H1 (cell line): Measurements from ENCODE around the gene MAP3K14. TPM values are rescaled to one million over a fixed set of nuclear protein-coding genes. Genes with fewer than 3 reads are reported as not detected.
A peak's percentile ranks its signal among the peaks of the same experiment; 100 is the strongest.

Source experiments
- ASH2L ChIP-seq: fragments of 200-600, 300-600 bp; sonication (generic); IDR thresholded peaks from one replicate; pipeline ENCODE4 v1.7.1; 2017; ENCODE audit warnings: low read length
- ATF3 ChIP-seq: IDR thresholded peaks from 2 replicates; pipeline ENCODE4 v1.6.1; 2011; ENCODE audit warnings: low read depth, mild to moderate bottlenecking, low read length; ENCODE audit not compliant: insufficient read depth
- BCL11A ChIP-seq, 2 experiments: IDR thresholded peaks; one replicate each; pipeline ENCODE4 v1.6.1; 2011; ENCODE audit warnings: low read depth in 2 of 2, low read length in 2 of 2, mild to moderate bottlenecking in 2 of 2
- CHD1 ChIP-seq: IDR thresholded peaks from 2 replicates; pipeline ENCODE4 v1.6.1; 2012; ENCODE audit warnings: low read depth, low read length, improper control_type of control experiment
- E2F6 ChIP-seq: IDR thresholded peaks from 2 replicates; pipeline ENCODE4 v1.6.1; 2012; ENCODE audit warnings: inconsistent platforms
- EGR1 ChIP-seq: IDR thresholded peaks from 2 replicates; pipeline ENCODE4 v1.6.1; 2011; ENCODE audit warnings: low read depth, low read length, borderline replicate concordance
- EP300 ChIP-seq, 2 experiments: IDR thresholded peaks; 1 replicate in 1 of 2; 2 replicates in 1 of 2; pipeline ENCODE4 v1.6.1; 2011 to 2012; ENCODE audit warnings: low read depth in 2 of 2, low read length in 2 of 2, mild to moderate bottlenecking in 2 of 2, borderline replicate concordance in 1 of 2, inconsistent platforms in 1 of 2, moderate library complexity in 1 of 2
- FOSL1 ChIP-seq: IDR thresholded peaks from 2 replicates; pipeline ENCODE4 v1.6.1; 2011; ENCODE audit warnings: mild to moderate bottlenecking, low read depth, low read length, moderate library complexity; ENCODE audit not compliant: insufficient read depth
- GABPA ChIP-seq: IDR thresholded peaks from 2 replicates; pipeline ENCODE4 v1.6.1; 2011; ENCODE audit warnings: mild to moderate bottlenecking, low read length, moderate library complexity, borderline replicate concordance; ENCODE audit not compliant: insufficient read depth
- HDAC2 ChIP-seq, 2 experiments: fragments of 300-600 bp in 1 of 2; sonication (generic) in 1 of 2; IDR thresholded peaks; 2 replicates each; pipeline ENCODE4 v1.6.1; 2011 to 2012; ENCODE audit warnings: low read depth in 2 of 2, low read length in 2 of 2, mild to moderate bottlenecking in 2 of 2, moderate library complexity in 2 of 2, borderline replicate concordance in 1 of 2, inconsistent platforms in 1 of 2
- KDM1A ChIP-seq: fragments of 200-600, 300-600 bp; sonication (generic); IDR thresholded peaks from 2 replicates; pipeline ENCODE4 v1.7.1; 2016; ENCODE audit warnings: mild to moderate bottlenecking, low read length, borderline replicate concordance
- KDM4A ChIP-seq: IDR thresholded peaks from one replicate; pipeline ENCODE4 v1.7.1; 2012; ENCODE audit warnings: low read depth, mild to moderate bottlenecking, moderate library complexity, low read length, inconsistent platforms; ENCODE audit not compliant: severe bottlenecking
- NANOG ChIP-seq: IDR thresholded peaks from 2 replicates; pipeline ENCODE4 v1.6.1; 2011; ENCODE audit warnings: low read length, low read depth, mild to moderate bottlenecking, inconsistent platforms; ENCODE audit not compliant: insufficient read depth, poor library complexity, severe bottlenecking
- PHF8 ChIP-seq: fragments of 200-600 bp; sonication (generic); conservative IDR thresholded peaks from 2 replicates; pipeline ENCODE4 v1.7.1; 2012; ENCODE audit warnings: low read depth, mild to moderate bottlenecking, inconsistent platforms, low read length, moderate library complexity
- POLR2A ChIP-seq, 2 experiments: IDR thresholded peaks; 1 replicate in 1 of 2; 2 replicates in 1 of 2; pipeline ENCODE4 v1.6.1; 2011; ENCODE audit warnings: low read depth in 2 of 2, low read length in 2 of 2, mild to moderate bottlenecking in 2 of 2; ENCODE audit errors: control extremely low read depth in 1 of 2
- POU5F1 ChIP-seq: IDR thresholded peaks from 2 replicates; pipeline ENCODE4 v1.6.1; 2011; ENCODE audit warnings: low read depth, mild to moderate bottlenecking, low read length, moderate library complexity
- RBBP5 ChIP-seq: IDR thresholded peaks from 2 replicates; pipeline ENCODE4 v1.7.1; 2012; ENCODE audit warnings: low read depth, mild to moderate bottlenecking, inconsistent platforms, low read length, moderate library complexity, borderline replicate concordance
- RFX5 ChIP-seq: IDR thresholded peaks from 2 replicates; pipeline ENCODE4 v1.6.1; 2011; ENCODE audit warnings: low read depth, low read length, improper control_type of control experiment, borderline replicate concordance
- SIRT6 ChIP-seq: IDR thresholded peaks from one replicate; pipeline ENCODE4 v1.7.1; 2012; ENCODE audit warnings: low read length, inconsistent platforms
- SIX5 ChIP-seq: IDR thresholded peaks from 2 replicates; pipeline ENCODE4 v1.6.1; 2011; ENCODE audit warnings: mild to moderate bottlenecking, low read depth, low read length
- TAF1 ChIP-seq: IDR thresholded peaks from 2 replicates; pipeline ENCODE4 v1.6.1; 2011; ENCODE audit warnings: mild to moderate bottlenecking, low read depth, low read length
- TAF7 ChIP-seq: optimal IDR thresholded peaks from 2 replicates; pipeline ENCODE3; 2011; ENCODE audit warnings: low read depth, mild to moderate bottlenecking, inconsistent platforms, low read length, moderate library complexity, borderline replicate concordance
- polyA plus RNA-seq, 7 experiments: library from polyadenylated mRNA; depleted of rRNA in 3 of 7; stranded (reverse) in 5 of 7; unstranded in 2 of 7; fragments of >200 nt in 5 of 7; fragments of 200-250 nt in 2 of 7; gene quantifications; 1 replicate in 5 of 7; 2 replicates in 1 of 7; 4 replicates in 1 of 7; pipeline versions ENCODE4 v1.2.1 to v1.2.3, GENCODE V29; 2011 to 2013; ENCODE audit warnings: missing spikeins in 2 of 7, mixed read lengths in 2 of 7
- total RNA-seq: library from RNA; stranded (reverse); fragmentation: NEBNext Ultra II Directional; extraction: Animal tissue kit (Norgen Biotek cat#: 25700); gene quantifications from 2 replicates; pipeline ENCODE4 v1.2.1, GENCODE V29; 2021

MAP3K14 gene
- total and polyA plus RNA-seq, 2 of the 8 experiments (the other 6 are each of a cell fraction or from before 2014, with no cell fraction given), result 5.2 to 6.1 TPM

- TF ChIP-seq CHD1 (no peak), ASH2L (peak; percentile 38), ATF3 (no peak), SIX5 (no peak), FOSL1 (no peak), POU5F1 (no peak), TAF7 (peak; percentile 76), KDM4A (no peak), GABPA (no peak), RFX5 (no peak), NANOG (no peak), SIRT6 (no peak), EP300 (IDR thresholded peaks at IDR 0.05; ENCODE audit: borderline replicate concordance in 1 of 2, low read depth in 2 of 2, low read length in 2 of 2) (peak in 1 of 2 experiments; percentile 30; a peak in 1 of 3 replicates), EGR1 (no peak), POLR2A (IDR thresholded peaks at IDR 0.05; ENCODE audit: control extremely low read depth in 1 of 2, low read depth in 2 of 2, low read length in 2 of 2) (peak; percentile 42 to 62), BCL11A (IDR thresholded peaks at IDR 0.05; ENCODE audit: low read depth in 2 of 2, low read length in 2 of 2) (no peak), KDM1A (no peak), TAF1 (no peak), PHF8 (no peak), HDAC2 (IDR thresholded peaks at IDR 0.05; ENCODE audit: borderline replicate concordance in 1 of 2, low read depth in 2 of 2, low read length in 2 of 2) (peak in 1 of 2 experiments; percentile 73; a peak in 1 of 4 replicates), RBBP5 (0 out of 2 replicates have a peak, but pooled peaks have one; percentile 32), E2F6 (peak; percentile 52; the same call in 1 of the 2 replicates)
Measured at GRCh38 chr17:45364531-45365390, 47.9 kb upstream of the MAP3K14 start (continued).
